Fibroblast of lung (primary cell): ENCODE results near the gene DNAH10. TPM values are rescaled to one million over a fixed set of nuclear protein-coding genes. Genes with fewer than 3 reads are reported as not detected.

Source experiments
- DNase-seq, 2 donors: peaks; one replicate each; pipeline versions ENCODE4 v3.0.0 to v3.0.0-alpha.2; 2010; ENCODE audit warnings: low read depth in 2 of 2
- H2AFZ ChIP-seq: 2 replicates; pipeline ENCODE4 v1.5.1; 2012; ENCODE audit warnings: low read length, control low read depth, inconsistent platforms
- H3K27ac ChIP-seq: 2 replicates; pipeline ENCODE4 v1.5.1; 2011; ENCODE audit warnings: low read length, control low read depth; ENCODE audit not compliant: insufficient read depth
- H3K27me3 ChIP-seq: 2 replicates; pipeline ENCODE4 v1.5.1; 2011; ENCODE audit warnings: mild to moderate bottlenecking, low read length; ENCODE audit not compliant: control insufficient read depth, insufficient read depth
- H3K36me3 ChIP-seq: 2 replicates; pipeline ENCODE4 v1.5.1; 2011; ENCODE audit warnings: low read length; ENCODE audit not compliant: control insufficient read depth, insufficient read depth
- H3K4me1 ChIP-seq: 2 replicates; pipeline ENCODE4 v1.5.1; 2011; ENCODE audit warnings: low read length; ENCODE audit not compliant: control insufficient read depth, insufficient read depth; ENCODE audit errors: extremely low read depth
- H3K4me2 ChIP-seq: 2 replicates; pipeline ENCODE4 v1.5.1; 2011; ENCODE audit warnings: low read length, control low read depth; ENCODE audit not compliant: insufficient read depth; ENCODE audit errors: extremely low read depth
- H3K4me3 ChIP-seq, 4 experiments: fragments of 200-600 bp in 1 of 4; sonication (generic) in 1 of 4; replicated peaks in 1 of 4; 2 replicates each; pipeline ENCODE4 v1.5.1; 2011 to 2016; ENCODE audit warnings: low read length in 4 of 4, low read depth in 3 of 4, mild to moderate bottlenecking in 3 of 4, control low read depth in 2 of 4, inconsistent platforms in 1 of 4, mixed read lengths in 1 of 4; ENCODE audit not compliant: insufficient read depth in 1 of 4; ENCODE audit errors: control extremely low read depth in 1 of 4
- H3K79me2 ChIP-seq: 2 replicates; pipeline ENCODE4 v1.5.1; 2012; ENCODE audit warnings: mild to moderate bottlenecking, low read length, inconsistent platforms; ENCODE audit not compliant: control insufficient read depth, insufficient read depth
- H3K9ac ChIP-seq: 2 replicates; pipeline ENCODE4 v1.5.1; 2011; ENCODE audit warnings: mild to moderate bottlenecking, low read length, control low read depth; ENCODE audit not compliant: insufficient read depth
- H3K9me3 ChIP-seq: 2 replicates; pipeline ENCODE4 v1.5.1; 2012; ENCODE audit warnings: low read depth, low read length; ENCODE audit not compliant: control insufficient read depth, insufficient read depth
- H4K20me1 ChIP-seq: 2 replicates; pipeline ENCODE4 v1.5.1; 2011; ENCODE audit warnings: low read length; ENCODE audit not compliant: control insufficient read depth, insufficient read depth; ENCODE audit errors: extremely low read depth
- EZH2 ChIP-seq: IDR thresholded peaks from 2 replicates; pipeline ENCODE4 v1.5.1; 2012; ENCODE audit warnings: low read length, control low read depth, mild to moderate bottlenecking; ENCODE audit errors: missing control alignments
- polyA plus RNA-seq, 2 donors: library from polyadenylated mRNA; depleted of rRNA in 1 of 2; stranded (reverse) in 1 of 2; unstranded in 1 of 2; fragments of >200 nt; gene quantifications; 2 replicates each; pipeline ENCODE4 v1.2.1, GENCODE V29; 2011 to 2012; ENCODE audit warnings: missing spikeins in 1 of 2
- total RNA-seq: library from RNA; depleted of rRNA; stranded (reverse); fragments of >200 nt; gene quantifications from 2 replicates; pipeline ENCODE4 v1.2.1, GENCODE V29; 2014
- TF ChIP-seq, protein P1 (sequence below), 2 donors: IDR thresholded peaks in 1 of 2; conservative IDR thresholded peaks in 1 of 2; 1 replicate in 1 of 2; 2 replicates in 1 of 2; pipeline ENCODE4 v1.5.1; 2011 to 2012; ENCODE audit warnings: low read length in 2 of 2, control low read depth in 1 of 2, inconsistent platforms in 1 of 2, low read depth in 1 of 2, mild to moderate bottlenecking in 1 of 2

Gene DNAH10
- total and polyA plus RNA-seq, 2 donors (not counting 1 experiment from before 2014, with no cell fraction given): 0.06 to 0.33 TPM

DNA sequence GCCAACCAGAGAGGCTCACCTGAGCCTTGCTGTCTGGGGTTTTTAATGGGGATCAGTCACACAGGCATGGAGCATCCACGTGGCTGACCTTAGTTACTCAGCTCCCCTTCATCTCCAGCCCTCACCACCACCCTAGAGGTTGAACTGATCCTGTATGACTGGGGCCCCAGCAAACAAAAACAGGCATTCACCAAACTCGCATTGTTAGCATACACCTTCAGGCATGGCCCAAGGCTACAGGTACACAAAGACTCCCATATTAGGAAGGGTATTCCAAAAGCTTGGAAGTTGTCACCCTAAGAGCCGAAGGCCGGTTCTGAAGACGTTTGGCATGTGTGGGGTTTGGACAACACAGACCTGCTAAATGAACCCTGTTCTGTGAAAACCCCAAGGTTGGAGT, 10.0 kb downstream of the DNAH10 start:
- H2AFZ ChIP-seq: no peak overlapping the region
- TF ChIP-seq EZH2: no peak
- TF ChIP-seq, protein P1, sequence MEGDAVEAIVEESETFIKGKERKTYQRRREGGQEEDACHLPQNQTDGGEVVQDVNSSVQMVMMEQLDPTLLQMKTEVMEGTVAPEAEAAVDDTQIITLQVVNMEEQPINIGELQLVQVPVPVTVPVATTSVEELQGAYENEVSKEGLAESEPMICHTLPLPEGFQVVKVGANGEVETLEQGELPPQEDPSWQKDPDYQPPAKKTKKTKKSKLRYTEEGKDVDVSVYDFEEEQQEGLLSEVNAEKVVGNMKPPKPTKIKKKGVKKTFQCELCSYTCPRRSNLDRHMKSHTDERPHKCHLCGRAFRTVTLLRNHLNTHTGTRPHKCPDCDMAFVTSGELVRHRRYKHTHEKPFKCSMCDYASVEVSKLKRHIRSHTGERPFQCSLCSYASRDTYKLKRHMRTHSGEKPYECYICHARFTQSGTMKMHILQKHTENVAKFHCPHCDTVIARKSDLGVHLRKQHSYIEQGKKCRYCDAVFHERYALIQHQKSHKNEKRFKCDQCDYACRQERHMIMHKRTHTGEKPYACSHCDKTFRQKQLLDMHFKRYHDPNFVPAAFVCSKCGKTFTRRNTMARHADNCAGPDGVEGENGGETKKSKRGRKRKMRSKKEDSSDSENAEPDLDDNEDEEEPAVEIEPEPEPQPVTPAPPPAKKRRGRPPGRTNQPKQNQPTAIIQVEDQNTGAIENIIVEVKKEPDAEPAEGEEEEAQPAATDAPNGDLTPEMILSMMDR (conservative IDR thresholded peaks at IDR 0.05 in 1 of 2, IDR thresholded peaks at IDR 0.05 in 1 of 2; ENCODE audit: low read depth in 1 of 2, low read length in 2 of 2): no peak
- H3K9ac ChIP-seq: no peak overlapping the region
- H3K4me2 ChIP-seq: no peak overlapping the region
- H3K27ac ChIP-seq: no peak overlapping the region
- peaks cover 5% of the 10 kb centered on the region for H3K27me3 ChIP-seq
- no peaks in the 10 kb centered on the region for H3K4me1 ChIP-seq
- DNase-seq: no peak
- H4K20me1 ChIP-seq: no peaks in the 10 kb centered on the region
- no peaks in the 10 kb centered on the region for H3K36me3 ChIP-seq
- no peaks in the 10 kb centered on the region for H3K9me3 ChIP-seq
- H3K79me2 ChIP-seq: no peaks in the 10 kb centered on the region
- no peak overlapping the region for H3K4me3 ChIP-seq

DNA sequence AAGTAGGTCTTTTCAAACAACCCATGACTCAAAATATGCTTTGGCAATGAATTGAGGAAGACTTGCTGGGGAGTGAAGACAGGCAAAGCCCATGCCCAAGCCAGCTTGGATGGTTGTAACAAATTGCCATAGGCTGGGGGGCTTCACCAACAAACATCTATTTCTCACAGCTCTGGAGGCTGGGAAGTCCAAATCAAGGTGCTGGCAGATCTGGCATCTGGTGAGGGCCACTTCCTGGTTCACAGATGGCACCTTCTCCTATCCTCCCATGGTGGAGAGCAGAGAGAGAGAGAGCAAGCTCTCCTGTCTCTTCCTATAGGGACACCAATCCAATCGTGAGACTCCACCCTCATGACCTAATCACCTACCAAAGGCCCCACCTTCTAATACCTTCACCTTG, 11.3 kb downstream of the DNAH10 start:
- Histone ChIP-seq H3K27ac (no peak overlapping the region), H2AFZ (no peak overlapping the region), H4K20me1 (no peaks in the 10 kb centered on the region)

DNA sequence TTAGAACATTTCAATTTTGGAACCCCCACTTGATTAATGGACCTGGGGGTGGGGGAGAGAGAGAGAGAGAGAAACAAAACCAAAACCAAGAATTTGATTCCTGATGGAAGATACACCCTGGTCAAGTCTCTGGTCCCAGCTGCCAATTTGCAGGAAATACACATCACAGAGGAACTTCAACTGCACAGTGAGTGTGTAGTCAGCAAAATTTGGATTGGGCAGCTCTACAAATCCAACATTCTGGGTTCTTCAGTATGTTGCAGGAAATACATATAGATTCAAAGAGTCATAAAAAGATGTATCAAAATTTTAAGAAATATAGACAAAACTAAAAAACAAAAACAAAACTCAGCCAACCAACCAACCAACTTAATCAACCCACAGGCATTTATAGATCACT, 17.4 kb downstream of the DNAH10 start:
- H4K20me1 ChIP-seq: no peaks in the 10 kb centered on the region
- H3K27ac ChIP-seq: no peak overlapping the region
- no peak for DNase-seq
- H3K9me3 ChIP-seq: no peaks in the 10 kb centered on the region
- H3K4me2 ChIP-seq: no peak overlapping the region
- H3K36me3 ChIP-seq: no peaks in the 10 kb centered on the region
- H3K9ac ChIP-seq: no peak overlapping the region
- no peak overlapping the region for H2AFZ ChIP-seq
- H3K4me3 ChIP-seq: no peak overlapping the region
- no peak for TF ChIP-seq EZH2
- TF ChIP-seq, protein P1 (conservative IDR thresholded peaks at IDR 0.05 in 1 of 2, IDR thresholded peaks at IDR 0.05 in 1 of 2; ENCODE audit: low read depth in 1 of 2, low read length in 2 of 2): no peak
- no peaks in the 10 kb centered on the region for H3K79me2 ChIP-seq
- no peaks in the 10 kb centered on the region for H3K4me1 ChIP-seq
- H3K27me3 ChIP-seq: no peaks in the 10 kb centered on the region

More for the DNA sequence above, 11.3 kb downstream of the DNAH10 start:
- no peak overlapping the region for H3K4me2 ChIP-seq
- DNase-seq: no peak
- no peaks in the 10 kb centered on the region for H3K36me3 ChIP-seq
- H3K4me1 ChIP-seq: no peaks in the 10 kb centered on the region
- no peak for TF ChIP-seq EZH2
- TF ChIP-seq, protein P1 (conservative IDR thresholded peaks at IDR 0.05 in 1 of 2, IDR thresholded peaks at IDR 0.05 in 1 of 2; ENCODE audit: low read depth in 1 of 2, low read length in 2 of 2): no peak
- no peak overlapping the region for H3K9ac ChIP-seq
- H3K4me3 ChIP-seq: no peak overlapping the region
- no peaks in the 10 kb centered on the region for H3K79me2 ChIP-seq
- peaks cover 5% of the 10 kb centered on the region for H3K27me3 ChIP-seq
- no peaks in the 10 kb centered on the region for H3K9me3 ChIP-seq
